ENCODE results near the gene GIGYF2.

The GIGYF2 gene

GRCh38 chr2:232883116-232883721, 186.1 kb downstream of the GIGYF2 start:
- H3K27ac ChIP-seq (ENCODE audit: low read length): no peak overlapping the region
- H3K4me3 ChIP-seq (ENCODE audit: low read depth in 1 of 2, low read length in 2 of 2): no peak overlapping the region
- no peaks in the 10 kb centered on the region for H3K9me3 ChIP-seq (ENCODE audit: control insufficient read depth in 1 of 2, low read length in 2 of 2)
- no peaks in the 10 kb centered on the region for H3K4me1 ChIP-seq (ENCODE audit: control insufficient read depth in 1 of 2, insufficient read depth in 2 of 2, low read length in 2 of 2)
- H3K27me3 ChIP-seq (ENCODE audit: low read depth, low read length): no peaks in the 10 kb centered on the region
- no peaks in the 10 kb centered on the region for H3K36me3 ChIP-seq (ENCODE audit: control insufficient read depth in 1 of 2, insufficient read depth in 2 of 2, low read length in 2 of 2)

GRCh38 chr2:232884001-232884421, 186.9 kb downstream of the GIGYF2 start:
- no peak overlapping the region for H3K4me3 ChIP-seq (ENCODE audit: low read depth in 1 of 2, low read length in 2 of 2)
- H3K9me3 ChIP-seq (ENCODE audit: control insufficient read depth in 1 of 2, low read length in 2 of 2): no peaks in the 10 kb centered on the region
- no peak overlapping the region for H3K27ac ChIP-seq (ENCODE audit: low read length)
- H3K27me3 ChIP-seq (ENCODE audit: low read depth, low read length): no peaks in the 10 kb centered on the region
- H3K4me1 ChIP-seq (ENCODE audit: control insufficient read depth in 1 of 2, insufficient read depth in 2 of 2, low read length in 2 of 2): no peaks in the 10 kb centered on the region
- no peaks in the 10 kb centered on the region for H3K36me3 ChIP-seq (ENCODE audit: control insufficient read depth in 1 of 2, insufficient read depth in 2 of 2, low read length in 2 of 2)

GRCh38 chr2:232884549-232885263, 187.6 kb downstream of the GIGYF2 start:
- Histone ChIP-seq H3K4me3 (ENCODE audit: low read depth in 1 of 2, low read length in 2 of 2) (no peak overlapping the region), H3K9me3 (ENCODE audit: control insufficient read depth in 1 of 2, low read length in 2 of 2) (no peaks in the 10 kb centered on the region), H3K36me3 (ENCODE audit: control insufficient read depth in 1 of 2, insufficient read depth in 2 of 2, low read length in 2 of 2) (no peaks in the 10 kb centered on the region), H3K27me3 (ENCODE audit: low read depth, low read length) (no peaks in the 10 kb centered on the region), H3K4me1 (ENCODE audit: control insufficient read depth in 1 of 2, insufficient read depth in 2 of 2, low read length in 2 of 2) (no peaks in the 10 kb centered on the region), H3K27ac (ENCODE audit: low read length) (no peak overlapping the region)

- Histone ChIP-seq H3K36me3 (ENCODE audit: control insufficient read depth in 1 of 2, insufficient read depth in 2 of 2, low read length in 2 of 2) (no peaks in the 10 kb centered on the region), H3K4me1 (ENCODE audit: control insufficient read depth in 1 of 2, insufficient read depth in 2 of 2, low read length in 2 of 2) (no peaks in the 10 kb centered on the region), H3K4me3 (ENCODE audit: low read depth in 1 of 2, low read length in 2 of 2) (no peak overlapping the region), H3K27me3 (ENCODE audit: low read depth, low read length) (no peaks in the 10 kb centered on the region), H3K9me3 (ENCODE audit: control insufficient read depth in 1 of 2, low read length in 2 of 2) (no peaks in the 10 kb centered on the region), H3K27ac (ENCODE audit: low read length) (no peak overlapping the region)
Measured at GRCh38 chr2:232885264-232885961, 188.3 kb downstream of the GIGYF2 start.

- Histone ChIP-seq H3K9me3 (ENCODE audit: control insufficient read depth in 1 of 2, low read length in 2 of 2) (no peaks in the 10 kb centered on the region), H3K27me3 (ENCODE audit: low read depth, low read length) (peaks cover 5% of the 10 kb centered on the region), H3K4me3 (ENCODE audit: low read depth in 1 of 2, low read length in 2 of 2) (no peak overlapping the region), H3K36me3 (ENCODE audit: control insufficient read depth in 1 of 2, insufficient read depth in 2 of 2, low read length in 2 of 2) (no peaks in the 10 kb centered on the region), H3K27ac (ENCODE audit: low read length) (no peak overlapping the region), H3K4me1 (ENCODE audit: control insufficient read depth in 1 of 2, insufficient read depth in 2 of 2, low read length in 2 of 2) (peaks cover 0 to 3% of the 10 kb centered on the region in 2 donors)
Measured at GRCh38 chr2:232886176-232886575, 189.0 kb downstream of the GIGYF2 start.

GRCh38 chr2:232886632-232887031, 189.5 kb downstream of the GIGYF2 start:
- Histone ChIP-seq H3K9me3 (ENCODE audit: control insufficient read depth in 1 of 2, low read length in 2 of 2) (no peaks in the 10 kb centered on the region), H3K4me1 (ENCODE audit: control insufficient read depth in 1 of 2, insufficient read depth in 2 of 2, low read length in 2 of 2) (peaks cover 0 to 4% of the 10 kb centered on the region in 2 donors), H3K4me3 (ENCODE audit: low read depth in 1 of 2, low read length in 2 of 2) (no peak overlapping the region), H3K27me3 (ENCODE audit: low read depth, low read length) (peaks cover 5% of the 10 kb centered on the region), H3K27ac (ENCODE audit: low read length) (no peak overlapping the region), H3K36me3 (ENCODE audit: control insufficient read depth in 1 of 2, insufficient read depth in 2 of 2, low read length in 2 of 2) (no peaks in the 10 kb centered on the region)

- no peak overlapping the region for H3K4me3 ChIP-seq (ENCODE audit: low read depth in 1 of 2, low read length in 2 of 2)
- no peak overlapping the region for H3K27ac ChIP-seq (ENCODE audit: low read length)
- H3K36me3 ChIP-seq (ENCODE audit: control insufficient read depth in 1 of 2, insufficient read depth in 2 of 2, low read length in 2 of 2): no peaks in the 10 kb centered on the region
- H3K4me1 ChIP-seq (ENCODE audit: control insufficient read depth in 1 of 2, insufficient read depth in 2 of 2, low read length in 2 of 2): peaks cover 0 to 4% of the 10 kb centered on the region in 2 donors
- peaks cover 5% of the 10 kb centered on the region for H3K27me3 ChIP-seq (ENCODE audit: low read depth, low read length)
- no peaks in the 10 kb centered on the region for H3K9me3 ChIP-seq (ENCODE audit: control insufficient read depth in 1 of 2, low read length in 2 of 2)
Measured at GRCh38 chr2:232887171-232887850, 190.2 kb downstream of the GIGYF2 start.

GRCh38 chr2:232888099-232888836, 191.1 kb downstream of the GIGYF2 start:
- Histone ChIP-seq H3K27ac (ENCODE audit: low read length) (no peak overlapping the region), H3K4me3 (ENCODE audit: low read depth in 1 of 2, low read length in 2 of 2) (no peak overlapping the region), H3K27me3 (ENCODE audit: low read depth, low read length) (peaks cover 5% of the 10 kb centered on the region), H3K9me3 (ENCODE audit: control insufficient read depth in 1 of 2, low read length in 2 of 2) (no peaks in the 10 kb centered on the region), H3K36me3 (ENCODE audit: control insufficient read depth in 1 of 2, insufficient read depth in 2 of 2, low read length in 2 of 2) (no peaks in the 10 kb centered on the region), H3K4me1 (ENCODE audit: control insufficient read depth in 1 of 2, insufficient read depth in 2 of 2, low read length in 2 of 2) (peaks cover 0 to 4% of the 10 kb centered on the region in 2 donors)

GRCh38 chr2:232888839-232889529, 191.9 kb downstream of the GIGYF2 start:
- Histone ChIP-seq H3K27me3 (ENCODE audit: low read depth, low read length) (peaks cover 5% of the 10 kb centered on the region), H3K4me1 (ENCODE audit: control insufficient read depth in 1 of 2, insufficient read depth in 2 of 2, low read length in 2 of 2) (peaks cover 0 to 4% of the 10 kb centered on the region in 2 donors), H3K9me3 (ENCODE audit: control insufficient read depth in 1 of 2, low read length in 2 of 2) (no peaks in the 10 kb centered on the region), H3K27ac (ENCODE audit: low read length) (no peak overlapping the region), H3K36me3 (ENCODE audit: control insufficient read depth in 1 of 2, insufficient read depth in 2 of 2, low read length in 2 of 2) (no peaks in the 10 kb centered on the region), H3K4me3 (ENCODE audit: low read depth in 1 of 2, low read length in 2 of 2) (no peak overlapping the region)

- Histone ChIP-seq H3K9me3 (ENCODE audit: control insufficient read depth in 1 of 2, low read length in 2 of 2) (no peaks in the 10 kb centered on the region), H3K27ac (ENCODE audit: low read length) (no peak overlapping the region), H3K36me3 (ENCODE audit: control insufficient read depth in 1 of 2, insufficient read depth in 2 of 2, low read length in 2 of 2) (no peaks in the 10 kb centered on the region), H3K27me3 (ENCODE audit: low read depth, low read length) (peaks cover 5% of the 10 kb centered on the region), H3K4me1 (ENCODE audit: control insufficient read depth in 1 of 2, insufficient read depth in 2 of 2, low read length in 2 of 2) (peaks cover 0 to 4% of the 10 kb centered on the region in 2 donors), H3K4me3 (ENCODE audit: low read depth in 1 of 2, low read length in 2 of 2) (no peak overlapping the region)
Measured at GRCh38 chr2:232889876-232890401, 192.8 kb downstream of the GIGYF2 start.

Measured in muscle layer of duodenum (tissue), 2 donors.